ENCODE results near the gene PBXIP1. TPM values are rescaled to one million over a fixed set of nuclear protein-coding genes. Genes with fewer than 3 reads are reported as not detected.

The PBXIP1 gene
- total RNA-seq, 1 donor from 2014 or later, result 82.1 TPM

- H3K4me1 Mint-ChIP-seq (ENCODE audit: unreplicated experiment), result peaks cover 11% of the 10 kb centered on the region
- no peak for TF ChIP-seq CTCF (IDR thresholded peaks at IDR 0.05; ENCODE audit: unreplicated experiment)
- no peaks in the 10 kb centered on the region for H3K9me3 Mint-ChIP-seq (ENCODE audit: unreplicated experiment)
- no peak for DNase-seq (ENCODE audit: low spot score)
- H3K36me3 Mint-ChIP-seq (ENCODE audit: low read depth, unreplicated experiment), result peaks cover 3% of the 10 kb centered on the region
- peak overlapping the region; percentile 63 for H3K4me3 Mint-ChIP-seq (ENCODE audit: unreplicated experiment)
- no peak overlapping the region for H3K27ac Mint-ChIP-seq (ENCODE audit: unreplicated experiment)
- peaks cover 6% of the 10 kb centered on the region for H3K27me3 Mint-ChIP-seq (ENCODE audit: unreplicated experiment)
These were observed 38.7 kb upstream of the PBXIP1 start for GRCh38 chr1:154994591-154994990.

GRCh38 chr1:154994269-154994587 is 38.3 kb upstream of the PBXIP1 start:
- peaks cover 12% of the 10 kb centered on the region for H3K4me1 Mint-ChIP-seq (ENCODE audit: unreplicated experiment)
- peaks cover 6% of the 10 kb centered on the region for H3K27me3 Mint-ChIP-seq (ENCODE audit: unreplicated experiment)
- H3K36me3 Mint-ChIP-seq (ENCODE audit: low read depth, unreplicated experiment), result peaks cover 5% of the 10 kb centered on the region
- no peaks in the 10 kb centered on the region for H3K9me3 Mint-ChIP-seq (ENCODE audit: unreplicated experiment)
- no peak for DNase-seq (ENCODE audit: low spot score)
- no peak for TF ChIP-seq CTCF (IDR thresholded peaks at IDR 0.05; ENCODE audit: unreplicated experiment)
- H3K4me3 Mint-ChIP-seq (ENCODE audit: unreplicated experiment), result peak overlapping the region; percentile 12
- no peak overlapping the region for H3K27ac Mint-ChIP-seq (ENCODE audit: unreplicated experiment)

- peaks cover 9% of the 10 kb centered on the region for H3K36me3 Mint-ChIP-seq (ENCODE audit: low read depth, unreplicated experiment)
- H3K4me3 Mint-ChIP-seq (ENCODE audit: unreplicated experiment), result peak within 1 kb of the TSS; percentile 12
- TF ChIP-seq CTCF (IDR thresholded peaks at IDR 0.05; ENCODE audit: unreplicated experiment), result no peak
- no peak for DNase-seq (ENCODE audit: low spot score)
- peaks cover 13% of the 10 kb centered on the region for H3K4me1 Mint-ChIP-seq (ENCODE audit: unreplicated experiment)
- H3K27me3 Mint-ChIP-seq (ENCODE audit: unreplicated experiment), result peaks cover 1% of the 10 kb centered on the region
- no peak within 1 kb of the TSS for H3K27ac Mint-ChIP-seq (ENCODE audit: unreplicated experiment)
- H3K9me3 Mint-ChIP-seq (ENCODE audit: unreplicated experiment), result no peaks in the 10 kb centered on the region
These were observed 37.8 kb upstream of the PBXIP1 start, which contains the start of gene LENEP for GRCh38 chr1:154993572-154994268. LENEP (plus strand) TSS chr1:154993586; CDS start chr1:154993608, 22 bp downstream.

GRCh38 chr1:154992721-154993571 is 37.0 kb upstream of the PBXIP1 start:
- peaks cover 12% of the 10 kb centered on the region for H3K36me3 Mint-ChIP-seq (ENCODE audit: low read depth, unreplicated experiment)
- no peak overlapping the region for H3K4me3 Mint-ChIP-seq (ENCODE audit: unreplicated experiment)
- H3K27me3 Mint-ChIP-seq (ENCODE audit: unreplicated experiment), result no peaks in the 10 kb centered on the region
- H3K4me1 Mint-ChIP-seq (ENCODE audit: unreplicated experiment), result peaks cover 13% of the 10 kb centered on the region
- no peak for DNase-seq (ENCODE audit: low spot score)
- TF ChIP-seq CTCF (IDR thresholded peaks at IDR 0.05; ENCODE audit: unreplicated experiment), result no peak
- H3K27ac Mint-ChIP-seq (ENCODE audit: unreplicated experiment), result no peak overlapping the region
- H3K9me3 Mint-ChIP-seq (ENCODE audit: unreplicated experiment), result no peaks in the 10 kb centered on the region

DNA sequence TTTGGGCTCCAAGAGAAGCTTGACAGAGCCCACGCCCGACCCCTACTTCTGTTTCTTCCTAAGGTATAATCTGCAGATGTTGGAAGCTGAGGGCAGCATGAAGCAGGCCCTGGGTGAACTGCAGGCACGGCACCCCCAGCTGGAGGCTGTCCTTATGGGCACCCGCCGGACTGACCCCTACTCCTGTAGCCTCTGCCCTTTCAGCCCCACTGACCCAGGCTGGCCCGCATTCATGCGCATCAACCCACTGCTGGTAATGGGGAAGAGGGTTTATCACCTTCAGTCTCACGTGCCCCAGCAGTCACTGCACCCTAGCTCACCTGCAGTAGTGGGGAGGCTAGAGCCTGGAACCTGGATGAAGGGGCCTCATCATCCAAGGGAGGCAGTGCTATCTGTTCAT is 34.4 kb upstream of the PBXIP1 start:
- Mint-ChIP-seq H3K27ac (ENCODE audit: unreplicated experiment) (no peak overlapping the region), H3K4me3 (ENCODE audit: unreplicated experiment) (no peak overlapping the region), H3K36me3 (ENCODE audit: low read depth, unreplicated experiment) (peaks cover 12% of the 10 kb centered on the region), H3K27me3 (ENCODE audit: unreplicated experiment) (no peaks in the 10 kb centered on the region), H3K4me1 (ENCODE audit: unreplicated experiment) (peaks cover 13% of the 10 kb centered on the region), H3K9me3 (ENCODE audit: unreplicated experiment) (no peaks in the 10 kb centered on the region)
- TF ChIP-seq CTCF (IDR thresholded peaks at IDR 0.05; ENCODE audit: unreplicated experiment), result no peak
- DNase-seq (ENCODE audit: low spot score), result no peak

Measured in endothelial cell (in vitro differentiated cells).